HFF-Myc (cell line): ENCODE measurements around the gene PPP1R13L.

Experiments
- DNase-seq: peaks from one replicate; pipeline ENCODE4 v3.0.0-alpha.2; 2011; ENCODE audit warnings: low read depth; ENCODE audit errors: extremely low read depth
- H3K4me3 ChIP-seq: replicated peaks from 2 replicates; pipeline ENCODE4 v1.5.1; 2011; ENCODE audit warnings: low read depth, mild to moderate bottlenecking, control low read depth, low read length
- TF ChIP-seq, protein P1 (sequence below): IDR thresholded peaks from 2 replicates; pipeline ENCODE4 v1.5.1; 2012; ENCODE audit warnings: mild to moderate bottlenecking, low read depth, low read length, control low read depth; ENCODE audit errors: missing control alignments

Gene PPP1R13L

DNA sequence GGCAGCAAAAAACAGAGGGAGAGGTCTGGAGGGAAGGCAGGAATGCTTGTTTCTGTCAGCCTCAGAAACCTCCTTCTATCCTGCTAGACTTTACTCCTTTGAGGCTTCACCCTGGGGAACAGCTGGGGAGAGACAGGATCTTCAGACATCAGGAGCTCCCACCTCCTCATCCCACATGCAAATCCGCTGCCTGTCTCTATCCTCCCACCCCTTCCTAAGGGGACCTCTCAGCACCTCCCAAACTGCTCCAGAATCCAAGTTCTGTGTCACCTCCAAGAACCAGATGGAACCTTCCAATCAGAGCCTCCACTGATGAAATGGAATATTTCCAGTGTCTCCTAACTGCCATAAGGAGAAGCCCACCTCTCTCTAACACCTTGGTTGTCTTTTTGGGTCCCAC is 24.8 kb downstream of the PPP1R13L start:
- no peak for DNase-seq
- TF ChIP-seq, protein P1, sequence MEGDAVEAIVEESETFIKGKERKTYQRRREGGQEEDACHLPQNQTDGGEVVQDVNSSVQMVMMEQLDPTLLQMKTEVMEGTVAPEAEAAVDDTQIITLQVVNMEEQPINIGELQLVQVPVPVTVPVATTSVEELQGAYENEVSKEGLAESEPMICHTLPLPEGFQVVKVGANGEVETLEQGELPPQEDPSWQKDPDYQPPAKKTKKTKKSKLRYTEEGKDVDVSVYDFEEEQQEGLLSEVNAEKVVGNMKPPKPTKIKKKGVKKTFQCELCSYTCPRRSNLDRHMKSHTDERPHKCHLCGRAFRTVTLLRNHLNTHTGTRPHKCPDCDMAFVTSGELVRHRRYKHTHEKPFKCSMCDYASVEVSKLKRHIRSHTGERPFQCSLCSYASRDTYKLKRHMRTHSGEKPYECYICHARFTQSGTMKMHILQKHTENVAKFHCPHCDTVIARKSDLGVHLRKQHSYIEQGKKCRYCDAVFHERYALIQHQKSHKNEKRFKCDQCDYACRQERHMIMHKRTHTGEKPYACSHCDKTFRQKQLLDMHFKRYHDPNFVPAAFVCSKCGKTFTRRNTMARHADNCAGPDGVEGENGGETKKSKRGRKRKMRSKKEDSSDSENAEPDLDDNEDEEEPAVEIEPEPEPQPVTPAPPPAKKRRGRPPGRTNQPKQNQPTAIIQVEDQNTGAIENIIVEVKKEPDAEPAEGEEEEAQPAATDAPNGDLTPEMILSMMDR: no peak
- no peak overlapping the region for H3K4me3 ChIP-seq

DNA sequence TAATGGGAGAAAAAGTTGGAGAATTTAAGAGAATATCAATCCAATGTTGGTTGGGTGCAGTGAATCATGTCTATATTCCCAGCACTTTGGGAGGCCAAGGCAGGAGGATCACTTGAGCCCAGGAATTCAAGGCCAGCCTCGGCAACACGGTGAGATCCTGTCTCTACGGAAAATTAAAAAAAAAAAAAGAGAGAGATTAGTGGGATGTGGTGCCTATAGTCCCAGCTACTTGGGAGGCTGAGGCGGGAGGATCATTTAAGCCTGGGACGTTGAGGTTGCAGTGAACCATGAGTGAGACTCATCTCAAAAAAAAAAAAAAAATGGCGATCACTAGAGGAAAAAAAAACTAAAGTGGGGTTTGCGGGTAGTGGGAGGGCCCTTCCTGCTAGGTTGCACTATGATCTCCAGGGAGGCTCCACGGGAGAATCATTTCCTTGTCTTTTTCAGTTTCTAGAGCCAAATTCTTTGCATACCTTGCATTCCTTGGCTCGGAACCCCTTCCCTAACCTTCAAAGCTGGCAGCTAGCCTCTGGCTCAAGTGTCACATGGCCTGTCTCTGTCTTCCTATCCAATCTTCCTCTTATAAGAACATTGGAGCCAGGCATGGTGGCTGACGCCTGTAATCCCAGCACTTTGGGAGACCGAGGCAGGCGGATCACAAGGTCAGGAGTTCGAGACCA is 28.7 kb downstream of the PPP1R13L start:
- H3K4me3 ChIP-seq: no peak overlapping the region
- TF ChIP-seq, protein P1: no peak
- DNase-seq: peak; percentile 64

DNA sequence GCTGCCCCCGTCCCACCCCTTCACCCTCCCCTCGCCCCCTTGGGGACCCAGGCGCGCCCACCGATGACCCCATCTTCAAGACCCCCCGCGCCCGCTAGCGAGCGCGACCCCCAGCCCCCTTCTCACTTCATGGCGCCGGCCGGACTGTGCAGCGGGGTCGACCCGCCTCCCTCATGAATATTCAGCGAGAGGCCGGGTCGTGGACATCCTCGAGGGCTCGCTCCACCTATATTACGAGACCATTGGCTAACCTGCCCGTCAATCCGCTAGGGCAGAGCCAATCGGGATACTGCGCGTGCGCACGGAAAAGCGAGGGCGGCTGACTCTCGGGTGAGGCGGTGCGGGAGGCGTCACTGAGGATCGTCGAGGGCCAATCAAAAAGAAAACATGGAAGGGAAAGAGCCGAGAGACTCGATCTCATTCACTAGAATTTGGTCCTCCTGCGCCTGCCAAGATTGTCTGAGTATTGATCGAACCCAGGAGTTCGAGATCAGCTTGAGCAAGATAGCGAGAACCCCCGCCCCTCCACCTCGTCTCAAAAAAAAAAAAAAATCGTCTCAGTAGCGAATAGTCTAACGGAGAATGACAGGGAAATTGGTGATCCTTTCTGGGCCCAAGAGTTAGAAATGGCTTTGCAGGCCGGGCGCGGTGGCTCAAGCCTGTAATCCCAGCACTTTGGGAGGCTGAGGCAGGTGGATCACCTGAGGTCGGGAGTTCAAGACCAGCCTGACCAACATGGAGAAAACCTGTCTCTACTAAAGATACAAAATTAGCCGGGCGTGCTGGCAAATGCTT is 34.3 kb downstream of the PPP1R13L start, which contains the start of gene ERCC2:
ERCC2 (minus strand) TSS at position 164 of the 795 bp plus-strand sequence; CDS start at position 131, 33 bp downstream.
- peak within 1 kb of the TSS; percentile 86 for H3K4me3 ChIP-seq
- TF ChIP-seq, protein P1: no peak
- DNase-seq: peak; percentile 98

DNA sequence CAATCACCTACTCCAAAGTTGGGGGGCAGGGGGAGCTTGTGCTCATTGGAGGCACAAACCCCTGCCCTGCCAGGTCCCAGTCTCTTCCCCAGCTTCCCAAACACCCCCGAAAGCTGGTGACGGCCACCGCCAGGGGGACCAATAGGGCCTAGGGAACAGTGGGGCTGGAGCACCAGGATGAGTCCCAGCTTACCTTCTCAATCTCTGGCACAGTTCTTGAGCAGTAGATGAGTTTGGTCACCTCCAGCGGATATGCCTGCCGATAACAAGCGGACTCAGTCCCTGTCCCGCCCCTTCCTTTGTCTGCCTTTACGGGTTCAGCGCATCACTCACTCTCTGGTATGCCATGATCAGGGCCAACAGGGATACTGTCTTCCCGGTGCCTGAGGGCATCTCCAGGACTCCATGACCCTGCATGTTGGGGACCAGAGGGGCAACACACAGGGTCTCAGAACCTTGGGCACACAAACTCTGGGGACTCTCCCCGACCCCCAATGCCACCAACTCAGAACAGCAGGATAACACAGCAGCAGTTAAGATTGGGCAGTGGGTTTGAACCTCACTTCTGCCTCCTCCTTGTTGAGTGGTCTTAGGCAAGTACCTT is 36.0 kb downstream of the PPP1R13L start:
- no peak for DNase-seq
- H3K4me3 ChIP-seq: peak overlapping the region; percentile 86
- TF ChIP-seq, protein P1: no peak

DNA sequence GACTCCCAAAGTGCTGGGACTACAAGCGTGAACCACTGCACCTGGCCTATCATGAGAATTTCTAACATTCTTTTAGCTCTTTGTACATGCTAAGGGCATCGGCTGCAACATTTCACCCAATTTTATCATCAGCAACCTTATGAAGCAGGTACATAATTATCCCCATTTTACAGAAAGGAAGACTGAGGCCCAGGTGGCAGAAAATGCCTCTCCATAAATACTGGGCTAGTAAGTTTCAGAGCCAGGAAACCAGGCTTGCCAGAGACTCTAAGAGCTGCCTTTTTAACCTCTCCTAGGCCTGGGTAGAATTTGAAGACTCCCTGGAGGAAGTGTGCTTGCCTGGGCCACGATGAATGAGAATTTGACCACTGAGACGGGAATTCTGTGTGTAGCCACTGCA is 36.7 kb downstream of the PPP1R13L start:
- DNase-seq: no peak
- TF ChIP-seq, protein P1: no peak
- H3K4me3 ChIP-seq: no peak overlapping the region

DNA sequence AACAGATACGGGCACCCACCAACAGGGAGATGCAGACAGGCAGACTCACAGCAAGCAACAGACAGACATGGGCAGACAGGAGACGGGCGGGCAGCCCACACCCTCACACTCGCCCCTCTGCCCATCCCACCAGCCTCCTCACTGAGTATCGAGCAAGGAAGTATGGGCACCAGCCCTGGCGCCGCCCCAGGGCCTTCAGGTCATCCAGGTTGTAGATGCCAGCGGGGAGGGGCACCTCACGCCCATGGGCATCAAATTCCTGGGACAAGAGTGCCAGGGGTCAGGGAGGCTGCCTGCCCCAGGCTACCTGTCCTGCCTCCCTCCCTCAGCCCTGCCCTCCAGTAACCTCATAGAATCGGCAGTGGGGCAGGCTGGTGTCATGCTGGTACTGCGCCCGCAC is 40.2 kb downstream of the PPP1R13L start:
- H3K4me3 ChIP-seq: no peak overlapping the region
- DNase-seq: no peak
- TF ChIP-seq, protein P1: no peak
